K562 (cell line): Measurements from ENCODE around the gene LINGO4. TPM values are rescaled to one million over a fixed set of nuclear protein-coding genes. Genes with fewer than 3 reads are reported as not detected.
A peak's percentile ranks its signal among the peaks of the same experiment; 100 is the strongest.

ENCODE experiments used
- ATAC-seq: fragments of 200-7000 bp; cut with Tn5 transposase; 3 replicates; pipeline ENCODE4 v1.9.1; 2020; ENCODE audit warnings: moderate library complexity
- BruUV-seq: library from RNA; stranded (reverse); fragments of 400-500 nt; replicated peaks from 2 replicates; lab custom pipeline; 2021; lab: Mats Ljungman, UMichigan
- CTCF ChIA-PET: fragments of 300-600 bp; formaldehyde crosslinking; extraction: SDS; loops from one replicate; lab custom pipeline; 2021; ENCODE audit warnings: low intra/inter-chr PET ratio; lab: Yijun Ruan, JAX
- POLR2A ChIA-PET: fragments of 300-600, 350-650 bp; sonication (Branson Sonifier 250); formaldehyde crosslinking; extraction: SDS; loops from one replicate; lab custom pipeline; 2021; ENCODE audit warnings: antibody characterized with exemption, inconsistent platforms; lab: Yijun Ruan, JAX
- DNase-seq, 4 experiments: peaks; one replicate each; pipeline versions ENCODE4 v3.0.0 to v3.0.0-alpha.2; 2011 to 2018; ENCODE audit warnings: low spot score in 3 of 4, mixed read lengths in 3 of 4; ENCODE audit errors: extremely low read depth in 1 of 4
- FAIRE-seq: peaks from 2 replicates; lab custom pipeline; 2011; peaks lifted over from hg19 to GRCh38; lab: Jason Lieb, UNC
- H2AFZ ChIP-seq: 2 replicates; pipeline ENCODE4 v1.6.0; 2011; ENCODE audit warnings: low read depth, low read length, control low read depth, inconsistent platforms
- H3K27ac ChIP-seq: fragments of 200-600 bp; 3 replicates; pipeline ENCODE4 v1.8.0; 2011; ENCODE audit warnings: low read depth, mild to moderate bottlenecking, control low read depth, inconsistent platforms, low read length, moderate library complexity, mixed read lengths; ENCODE audit errors: extremely low read depth
- H3K27me3 ChIP-seq, 2 experiments: fragments of 300-600 bp in 1 of 2; 2 replicates in 1 of 2; 3 replicates in 1 of 2; pipeline versions ENCODE4 v1.6.0 to v1.8.0; 2011; ENCODE audit warnings: inconsistent platforms in 2 of 2, low read length in 2 of 2, mild to moderate bottlenecking in 1 of 2, mixed read lengths in 1 of 2, moderate library complexity in 1 of 2; ENCODE audit not compliant: control insufficient read depth in 2 of 2, insufficient read depth in 2 of 2
- H3K36me3 ChIP-seq: fragments of 300-600 bp; 3 replicates; pipeline ENCODE4 v1.8.0; 2011; ENCODE audit warnings: mild to moderate bottlenecking, low read length, inconsistent platforms; ENCODE audit not compliant: control insufficient read depth, insufficient read depth
- H3K4me1 ChIP-seq, 2 experiments: fragments of 200-600 bp in 1 of 2; replicated peaks in 1 of 2; 2 replicates in 1 of 2; 3 replicates in 1 of 2; pipeline versions ENCODE4 v1.5.1 to v1.8.0; 2011; ENCODE audit warnings: inconsistent platforms in 2 of 2, low read length in 2 of 2, mild to moderate bottlenecking in 1 of 2, mixed read lengths in 1 of 2, moderate library complexity in 1 of 2; ENCODE audit not compliant: control insufficient read depth in 2 of 2, insufficient read depth in 2 of 2
- H3K4me2 ChIP-seq: 2 replicates; pipeline ENCODE4 v1.6.1; 2011; ENCODE audit warnings: low read length, control low read depth, inconsistent platforms, mixed read lengths; ENCODE audit not compliant: insufficient read depth
- H3K4me3 ChIP-seq: fragments of 200-600 bp; sonication (generic), shearing (Covaris generic); 2 replicates; pipeline ENCODE4 v1.5.1; 2016; ENCODE audit warnings: control low read depth, inconsistent platforms
- H3K79me2 ChIP-seq: fragments of 200-600 bp; 3 replicates; pipeline ENCODE4 v1.8.0; 2011; ENCODE audit warnings: low read length, inconsistent platforms; ENCODE audit not compliant: control insufficient read depth, insufficient read depth
- H3K9ac ChIP-seq, 2 experiments: 2 replicates each; pipeline versions ENCODE4 v1.6.0 to v1.6.1; 2011; ENCODE audit warnings: low read depth in 2 of 2, low read length in 2 of 2, control low read depth in 1 of 2, inconsistent platforms in 1 of 2, mild to moderate bottlenecking in 1 of 2, mixed read lengths in 1 of 2; ENCODE audit not compliant: insufficient read depth in 1 of 2
- H3K9me1 ChIP-seq: one replicate; pipeline ENCODE4 v1.6.0; 2011; ENCODE audit warnings: inconsistent platforms, mild to moderate bottlenecking, low read length, moderate library complexity; ENCODE audit not compliant: control insufficient read depth, insufficient read depth
- H3K9me3 ChIP-seq: replicated peaks from 2 replicates; pipeline ENCODE4 v1.5.1; 2011; ENCODE audit warnings: low read depth, low read length, inconsistent platforms; ENCODE audit not compliant: control insufficient read depth, insufficient read depth
- H4K20me1 ChIP-seq: replicated peaks from 2 replicates; pipeline ENCODE4 v1.6.1; 2011; ENCODE audit warnings: low read length, inconsistent platforms, mixed read lengths; ENCODE audit not compliant: control insufficient read depth, insufficient read depth
- ARID3A ChIP-seq: IDR thresholded peaks from 2 replicates; pipeline ENCODE4 v1.6.1; 2012; ENCODE audit warnings: low read depth, low read length, improper control_type of control experiment, borderline replicate concordance
- CC2D1A ChIP-seq: fragments of 450-650 bp; IDR thresholded peaks from 2 replicates; pipeline ENCODE4 v1.6.1; 2017; ENCODE audit warnings: mild to moderate bottlenecking
- CREM ChIP-seq: IDR thresholded peaks from 2 replicates; pipeline ENCODE4 v1.6.1; 2014; ENCODE audit warnings: antibody characterized with exemption, low read depth
- GTF2F1 ChIP-seq: IDR thresholded peaks from 2 replicates; pipeline ENCODE4 v1.6.1; 2011; ENCODE audit warnings: low read depth, low read length, improper control_type of control experiment
- MCM2 ChIP-seq: fragments of 450-650 bp; IDR thresholded peaks from 2 replicates; pipeline ENCODE4 v1.6.1; 2017; ENCODE audit warnings: low read depth, mild to moderate bottlenecking
- NBN ChIP-seq: fragments of 450-650 bp; IDR thresholded peaks from 2 replicates; pipeline ENCODE4 v1.6.1; 2016; ENCODE audit warnings: low read depth, mild to moderate bottlenecking
- SUPT5H ChIP-seq: fragments of 450-650 bp; IDR thresholded peaks from 2 replicates; pipeline ENCODE4 v1.6.1; 2016
- WGBS: fragments of 100-300 bp; shearing (Covaris generic); methylation state at CpG from one replicate; pipeline ENCODE4 v1.1.6; 2016; ENCODE audit warnings: low coverage, mixed read lengths; ENCODE audit not compliant: insufficient coverage; ENCODE audit errors: missing lambda C conversion rate; 5-methylcytosine and 5-hydroxymethylcytosine counted together
- in situ Hi-C: fragments of 300-500 bp; cut with MboI; formaldehyde crosslinking; loops from 4 replicates; pipeline ENCODE4 v1.15.0; 2018; ENCODE audit warnings: inconsistent platforms, mixed read lengths
- intact Hi-C: fragments of 100-400 bp; cut with micrococcal nuclease; formaldehyde crosslinking; loops from 2 replicates; pipeline ENCODE4 v1.14.2; 2022
- polyA plus RNA-seq, 8 experiments: library from polyadenylated mRNA; depleted of rRNA in 4 of 8; stranded (reverse) in 5 of 8; unstranded in 3 of 8; fragments of >200 nt; fragmentation: Nextera tagmentation in 2 of 8; fragmentation: Illumina TruSeq in 1 of 8; extraction: Ambion mirVana in 2 of 8; extraction: Trizol in 1 of 8; gene quantifications; 2 replicates each; pipeline versions ENCODE4 v1.2.1 to v1.2.3, GENCODE V29; 2011 to 2014; ENCODE audit warnings: inconsistent platforms in 1 of 8, missing spikeins in 1 of 8
- total RNA-seq, 7 experiments: library from RNA; depleted of rRNA in 6 of 7; stranded (reverse); fragments of >200 nt in 6 of 7; fragmentation: Illumina TruSeq in 2 of 7; extraction: Trizol in 2 of 7; gene quantifications; 2 replicates each; pipeline versions ENCODE4 v1.2.1 to v1.2.3, GENCODE V29; 2011 to 2021; ENCODE audit warnings: low replicate concordance in 1 of 7
- TF ChIP-seq, protein P1 (sequence below): sonication (generic); formaldehyde crosslinking; IDR thresholded peaks from 2 replicates; pipeline ENCODE4 v1.8.0; 2022; ENCODE audit warnings: missing genetic modification reagents, mild to moderate bottlenecking, borderline replicate concordance
- TF ChIP-seq, protein P2 (sequence below), 2 experiments: IDR thresholded peaks in 1 of 2; conservative IDR thresholded peaks in 1 of 2; 2 replicates each; pipeline ENCODE4 v1.6.1; 2016; ENCODE audit warnings: low read depth in 2 of 2, mild to moderate bottlenecking in 1 of 2, missing compliant biosample characterization in 1 of 2, missing genetic modification characterization in 1 of 2, moderate library complexity in 1 of 2
- TF ChIP-seq, protein P3 (sequence below): IDR thresholded peaks from 2 replicates; pipeline ENCODE4 v1.6.1; 2011; ENCODE audit warnings: borderline replicate concordance, low read depth, mild to moderate bottlenecking, moderate library complexity, low read length; ENCODE audit not compliant: insufficient read depth, poor library complexity, severe bottlenecking

LINGO4 gene
- total and polyA plus RNA-seq, 9 of the 15 experiments (the other 6 are each of a cell fraction or from before 2014, with no cell fraction given), result not detected

GRCh38 chr1:151846686-151847237 lies 41.5 kb upstream of the LINGO4 start:
- intact Hi-C loops, result no loop called here

More at GRCh38 chr1:151846686-151847237, 41.5 kb upstream of the LINGO4 start:
- BruUV-seq, result no TSS peak
- Histone ChIP-seq H4K20me1 (0 out of 2 replicates have a peak, but pooled peaks cover 3% of the 10 kb centered on the region), H3K9me3 (no peaks in the 10 kb centered on the region), H3K27ac (no peak overlapping the region), H3K79me2 (no peaks in the 10 kb centered on the region), H2AFZ (peak overlapping the region; percentile 90; the same call in 1 of the 2 replicates), H3K9me1 (peaks cover 4% of the 10 kb centered on the region), H3K4me3 (no peak overlapping the region), H3K4me1 (peaks cover 5 to 9% of the 10 kb centered on the region in 2 experiments; a peak in 3 of 5 replicates), H3K9ac (no peak overlapping the region), H3K36me3 (no peaks in the 10 kb centered on the region), H3K4me2 (0 out of 2 replicates have a peak overlapping the region, but pooled peaks have one; percentile 9), H3K27me3 (peaks cover 26 to 43% of the 10 kb centered on the region in 2 experiments)
- FAIRE-seq, result no peak
- POLR2A ChIA-PET, result interaction anchor here (0.7 to 1.4 kb wide), 5 partner anchors 10 to 144 kb away, joined by 3 to 4 read pairs (median 3); no protein-coding TSS in a partner anchor
- TF ChIP-seq ARID3A, result no peak
- no peak for TF ChIP-seq CC2D1A
- no peak for TF ChIP-seq NBN
- TF ChIP-seq, protein P1, sequence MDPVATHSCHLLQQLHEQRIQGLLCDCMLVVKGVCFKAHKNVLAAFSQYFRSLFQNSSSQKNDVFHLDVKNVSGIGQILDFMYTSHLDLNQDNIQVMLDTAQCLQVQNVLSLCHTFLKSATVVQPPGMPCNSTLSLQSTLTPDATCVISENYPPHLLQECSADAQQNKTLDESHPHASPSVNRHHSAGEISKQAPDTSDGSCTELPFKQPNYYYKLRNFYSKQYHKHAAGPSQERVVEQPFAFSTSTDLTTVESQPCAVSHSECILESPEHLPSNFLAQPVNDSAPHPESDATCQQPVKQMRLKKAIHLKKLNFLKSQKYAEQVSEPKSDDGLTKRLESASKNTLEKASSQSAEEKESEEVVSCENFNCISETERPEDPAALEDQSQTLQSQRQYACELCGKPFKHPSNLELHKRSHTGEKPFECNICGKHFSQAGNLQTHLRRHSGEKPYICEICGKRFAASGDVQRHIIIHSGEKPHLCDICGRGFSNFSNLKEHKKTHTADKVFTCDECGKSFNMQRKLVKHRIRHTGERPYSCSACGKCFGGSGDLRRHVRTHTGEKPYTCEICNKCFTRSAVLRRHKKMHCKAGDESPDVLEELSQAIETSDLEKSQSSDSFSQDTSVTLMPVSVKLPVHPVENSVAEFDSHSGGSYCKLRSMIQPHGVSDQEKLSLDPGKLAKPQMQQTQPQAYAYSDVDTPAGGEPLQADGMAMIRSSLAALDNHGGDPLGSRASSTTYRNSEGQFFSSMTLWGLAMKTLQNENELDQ (CRISPR knock-in tag), result no peak
- TF ChIP-seq, protein P2, sequence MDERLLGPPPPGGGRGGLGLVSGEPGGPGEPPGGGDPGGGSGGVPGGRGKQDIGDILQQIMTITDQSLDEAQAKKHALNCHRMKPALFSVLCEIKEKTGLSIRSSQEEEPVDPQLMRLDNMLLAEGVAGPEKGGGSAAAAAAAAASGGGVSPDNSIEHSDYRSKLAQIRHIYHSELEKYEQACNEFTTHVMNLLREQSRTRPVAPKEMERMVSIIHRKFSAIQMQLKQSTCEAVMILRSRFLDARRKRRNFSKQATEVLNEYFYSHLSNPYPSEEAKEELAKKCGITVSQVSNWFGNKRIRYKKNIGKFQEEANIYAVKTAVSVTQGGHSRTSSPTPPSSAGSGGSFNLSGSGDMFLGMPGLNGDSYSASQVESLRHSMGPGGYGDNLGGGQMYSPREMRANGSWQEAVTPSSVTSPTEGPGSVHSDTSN (CRISPR knock-in tag; IDR thresholded peaks at IDR 0.05; ENCODE audit: low read depth), result no peak
- TF ChIP-seq, protein P2 (tag; conservative IDR thresholded peaks at IDR 0.05; ENCODE audit: low read depth), result no peak
- no peak for TF ChIP-seq SUPT5H
- no peak for TF ChIP-seq CREM
- no peak for TF ChIP-seq GTF2F1
- TF ChIP-seq MCM2, result no peak
- TF ChIP-seq, protein P3, sequence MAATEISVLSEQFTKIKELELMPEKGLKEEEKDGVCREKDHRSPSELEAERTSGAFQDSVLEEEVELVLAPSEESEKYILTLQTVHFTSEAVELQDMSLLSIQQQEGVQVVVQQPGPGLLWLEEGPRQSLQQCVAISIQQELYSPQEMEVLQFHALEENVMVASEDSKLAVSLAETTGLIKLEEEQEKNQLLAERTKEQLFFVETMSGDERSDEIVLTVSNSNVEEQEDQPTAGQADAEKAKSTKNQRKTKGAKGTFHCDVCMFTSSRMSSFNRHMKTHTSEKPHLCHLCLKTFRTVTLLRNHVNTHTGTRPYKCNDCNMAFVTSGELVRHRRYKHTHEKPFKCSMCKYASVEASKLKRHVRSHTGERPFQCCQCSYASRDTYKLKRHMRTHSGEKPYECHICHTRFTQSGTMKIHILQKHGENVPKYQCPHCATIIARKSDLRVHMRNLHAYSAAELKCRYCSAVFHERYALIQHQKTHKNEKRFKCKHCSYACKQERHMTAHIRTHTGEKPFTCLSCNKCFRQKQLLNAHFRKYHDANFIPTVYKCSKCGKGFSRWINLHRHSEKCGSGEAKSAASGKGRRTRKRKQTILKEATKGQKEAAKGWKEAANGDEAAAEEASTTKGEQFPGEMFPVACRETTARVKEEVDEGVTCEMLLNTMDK, result no peak
- CTCF ChIA-PET, result no interaction called here
- no peak for ATAC-seq
- no peak for DNase-seq
- in situ Hi-C loops, result no loop called here
- WGBS, result 31% methylated on average over 8 of the region's 8 CpGs
